Thyroid gland (tissue), 4 donors: ENCODE measurements around the gene ZDHHC22. TPM values are rescaled to one million over a fixed set of nuclear protein-coding genes. Genes with fewer than 3 reads are reported as not detected.

Experiments
- DNase-seq, 2 donors: peaks; one replicate each; pipeline ENCODE4 v3.0.0-alpha.2; 2019
- H3K27ac ChIP-seq, 3 donors: fragments of 200-600 bp; sonication (generic); 1 replicate in 2 of 3; 2 replicates in 1 of 3; pipeline ENCODE4 v1.5.1; 2016 to 2019; ENCODE audit warnings: mild to moderate bottlenecking in 1 of 3, moderate library complexity in 1 of 3
- H3K27me3 ChIP-seq: fragments of 200-600 bp; sonication (generic); one replicate; pipeline ENCODE4 v1.5.1; 2019
- H3K36me3 ChIP-seq, 2 donors: fragments of 200-600 bp; sonication (generic); one replicate each; pipeline ENCODE4 v1.5.1; 2016 to 2019
- H3K4me1 ChIP-seq, 2 donors: fragments of 200-600 bp; sonication (generic); one replicate each; pipeline ENCODE4 v1.5.1; 2017 to 2019
- H3K4me3 ChIP-seq, 3 donors: fragments of 200-600 bp; sonication (generic); replicated peaks in 1 of 3; 1 replicate in 2 of 3; 2 replicates in 1 of 3; pipeline ENCODE4 v1.5.1; 2016; ENCODE audit warnings: mild to moderate bottlenecking in 1 of 3
- H3K9me3 ChIP-seq: fragments of 200-600 bp; sonication (generic); one replicate; pipeline ENCODE4 v1.5.1; 2017
- POLR2A ChIP-seq, 2 donors: fragments of 450-650 bp; IDR thresholded peaks; one replicate each; pipeline ENCODE4 v1.6.1; 2017; ENCODE audit warnings: antibody characterized with exemption in 2 of 2, mild to moderate bottlenecking in 2 of 2, moderate library complexity in 1 of 2
- WGBS, 2 donors: methylation state at CpG; one replicate each; pipeline ENCODE4 v1.1.5; 2017; 5-methylcytosine and 5-hydroxymethylcytosine counted together
- intact Hi-C: fragments of 100-400 bp; cut with DNase I; formaldehyde crosslinking; loops from one replicate; pipeline ENCODE4 v1.15.1; 2023
- total RNA-seq, 4 donors: library from RNA; depleted of rRNA; stranded (reverse); fragments of >200 nt; gene quantifications; one replicate each; pipeline ENCODE4 v1.2.3, GENCODE V29; 2016
- TF ChIP-seq, protein P1 (sequence below), 6 experiments: fragments of 200-600 bp in 3 of 6; fragments of 450-650 bp in 3 of 6; sonication (generic) in 3 of 6; IDR thresholded peaks; one replicate each; pipeline ENCODE4 v1.5.1; 2016 to 2019; ENCODE audit warnings: antibody characterized with exemption in 6 of 6, mild to moderate bottlenecking in 2 of 6, inconsistent platforms in 1 of 6, moderate library complexity in 1 of 6

Gene ZDHHC22
- total RNA-seq, 4 donors from 2014 or later, result not detected

DNA sequence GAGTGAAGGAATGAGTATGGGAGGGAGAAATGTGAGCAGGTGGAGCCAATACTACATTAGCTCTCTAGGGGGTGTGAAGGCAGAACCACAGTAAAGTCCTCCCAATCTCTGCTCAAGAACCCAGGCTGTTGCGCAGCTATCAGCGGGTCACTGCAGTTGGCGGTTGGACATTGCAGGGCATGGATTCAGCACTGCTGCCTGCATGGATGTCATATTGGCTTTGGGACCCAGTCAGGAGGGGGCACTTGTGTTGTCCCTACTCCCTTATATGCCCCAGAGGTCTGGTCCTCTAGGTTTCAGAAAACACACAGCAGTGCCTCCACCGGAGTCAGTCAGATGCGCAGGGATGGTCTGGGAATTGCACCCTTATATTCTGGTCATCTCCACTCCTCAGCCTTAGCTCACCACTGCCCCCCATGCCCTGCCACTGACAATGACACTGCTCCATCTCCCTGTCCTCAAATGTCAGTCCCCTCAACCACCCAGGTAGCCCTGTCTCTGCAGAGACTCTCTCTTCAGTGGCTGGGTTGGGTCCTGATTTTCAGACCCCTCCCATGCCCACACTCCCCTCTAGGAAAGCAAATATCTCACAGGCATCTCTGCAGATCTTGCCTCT lies 9.6 kb downstream of the ZDHHC22 start:
- TF ChIP-seq POLR2A (IDR thresholded peaks at IDR 0.05), result no peak
- TF ChIP-seq, protein P1, sequence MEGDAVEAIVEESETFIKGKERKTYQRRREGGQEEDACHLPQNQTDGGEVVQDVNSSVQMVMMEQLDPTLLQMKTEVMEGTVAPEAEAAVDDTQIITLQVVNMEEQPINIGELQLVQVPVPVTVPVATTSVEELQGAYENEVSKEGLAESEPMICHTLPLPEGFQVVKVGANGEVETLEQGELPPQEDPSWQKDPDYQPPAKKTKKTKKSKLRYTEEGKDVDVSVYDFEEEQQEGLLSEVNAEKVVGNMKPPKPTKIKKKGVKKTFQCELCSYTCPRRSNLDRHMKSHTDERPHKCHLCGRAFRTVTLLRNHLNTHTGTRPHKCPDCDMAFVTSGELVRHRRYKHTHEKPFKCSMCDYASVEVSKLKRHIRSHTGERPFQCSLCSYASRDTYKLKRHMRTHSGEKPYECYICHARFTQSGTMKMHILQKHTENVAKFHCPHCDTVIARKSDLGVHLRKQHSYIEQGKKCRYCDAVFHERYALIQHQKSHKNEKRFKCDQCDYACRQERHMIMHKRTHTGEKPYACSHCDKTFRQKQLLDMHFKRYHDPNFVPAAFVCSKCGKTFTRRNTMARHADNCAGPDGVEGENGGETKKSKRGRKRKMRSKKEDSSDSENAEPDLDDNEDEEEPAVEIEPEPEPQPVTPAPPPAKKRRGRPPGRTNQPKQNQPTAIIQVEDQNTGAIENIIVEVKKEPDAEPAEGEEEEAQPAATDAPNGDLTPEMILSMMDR (IDR thresholded peaks at IDR 0.05), result no peak
- intact Hi-C loops, result loop anchor here (10.0 kb wide), 1 partner anchor 83 kb away; no protein-coding TSS in a partner anchor
- H3K27ac ChIP-seq, result no peak overlapping the region
- WGBS, 2 donors, result 88 to 91% methylated on average over 5 of the region's 5 CpGs
- no peak overlapping the region for H3K4me3 ChIP-seq
- DNase-seq, result no peak
- H3K9me3 ChIP-seq, result no peaks in the 10 kb centered on the region
- no peaks in the 10 kb centered on the region for H3K36me3 ChIP-seq
- H3K27me3 ChIP-seq, result no peaks in the 10 kb centered on the region
- no peaks in the 10 kb centered on the region for H3K4me1 ChIP-seq

DNA sequence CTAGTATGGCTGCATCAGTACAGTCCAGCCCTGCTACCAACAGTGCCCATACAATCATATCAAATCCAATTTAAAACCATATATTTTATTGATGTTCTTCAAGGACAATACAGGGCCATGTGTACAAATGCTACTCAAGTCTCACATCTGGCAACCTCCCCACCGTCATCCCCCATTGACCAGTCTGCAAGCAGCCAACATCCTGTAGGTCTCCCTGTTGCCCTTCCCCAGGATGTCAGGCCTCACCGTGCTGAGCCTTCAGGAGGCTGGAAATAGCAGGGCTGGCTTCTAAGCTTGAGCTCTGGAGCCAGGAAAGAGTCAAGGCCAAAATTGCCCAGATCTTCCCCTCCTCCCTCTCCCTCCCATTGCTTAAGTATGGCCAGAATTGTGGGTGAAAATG lies 10.4 kb downstream of the ZDHHC22 start:
- DNase-seq, result no peak
- H3K27me3 ChIP-seq, result no peaks in the 10 kb centered on the region
- intact Hi-C loops, result loop anchor here (10.0 kb wide), 1 partner anchor 84 kb away; no protein-coding TSS in a partner anchor
- TF ChIP-seq, protein P1 (IDR thresholded peaks at IDR 0.05), result no peak
- no peak for TF ChIP-seq POLR2A (IDR thresholded peaks at IDR 0.05)
- WGBS, 2 donors, result 73 to 75% methylated on average over 2 of the region's 2 CpGs
- no peaks in the 10 kb centered on the region for H3K4me1 ChIP-seq
- H3K9me3 ChIP-seq, result no peaks in the 10 kb centered on the region
- no peak overlapping the region for H3K4me3 ChIP-seq
- H3K27ac ChIP-seq, result no peak overlapping the region
- H3K36me3 ChIP-seq, result no peaks in the 10 kb centered on the region

DNA sequence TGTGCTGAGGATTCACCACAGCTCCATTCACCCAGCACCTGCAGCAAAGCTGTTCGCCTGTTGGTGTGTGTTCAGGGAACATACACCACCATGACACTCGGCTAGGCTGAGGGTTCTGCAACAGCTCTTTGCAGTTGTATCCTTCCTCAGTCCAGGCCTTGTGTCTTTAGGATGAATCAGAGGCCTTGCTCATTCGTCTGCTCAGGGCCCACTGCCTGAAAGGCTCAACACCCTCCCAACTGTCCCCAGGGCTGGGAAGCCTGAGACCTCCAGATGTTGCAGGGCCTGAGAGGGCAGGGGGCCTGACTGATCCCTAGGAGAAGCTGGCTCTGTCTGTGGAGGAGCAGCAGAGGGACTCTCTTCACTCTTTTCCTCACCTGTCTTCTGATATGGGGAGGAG lies 11.2 kb downstream of the ZDHHC22 start:
- no peak overlapping the region for H3K4me3 ChIP-seq
- no peaks in the 10 kb centered on the region for H3K9me3 ChIP-seq
- H3K36me3 ChIP-seq, result no peaks in the 10 kb centered on the region
- no peak for DNase-seq
- H3K27ac ChIP-seq, result no peak overlapping the region
- TF ChIP-seq, protein P1 (IDR thresholded peaks at IDR 0.05), result no peak
- no peak for TF ChIP-seq POLR2A (IDR thresholded peaks at IDR 0.05)
- 70 to 76% methylated on average over 2 to 3 of the region's 3 CpGs for WGBS, 2 donors
- intact Hi-C loops, result loop anchor here (10.0 kb wide), 1 partner anchor 84 kb away; no protein-coding TSS in a partner anchor
- peaks cover under 1 to 1% of the 10 kb centered on the region in 2 donors for H3K4me1 ChIP-seq
- H3K27me3 ChIP-seq, result no peaks in the 10 kb centered on the region

DNA sequence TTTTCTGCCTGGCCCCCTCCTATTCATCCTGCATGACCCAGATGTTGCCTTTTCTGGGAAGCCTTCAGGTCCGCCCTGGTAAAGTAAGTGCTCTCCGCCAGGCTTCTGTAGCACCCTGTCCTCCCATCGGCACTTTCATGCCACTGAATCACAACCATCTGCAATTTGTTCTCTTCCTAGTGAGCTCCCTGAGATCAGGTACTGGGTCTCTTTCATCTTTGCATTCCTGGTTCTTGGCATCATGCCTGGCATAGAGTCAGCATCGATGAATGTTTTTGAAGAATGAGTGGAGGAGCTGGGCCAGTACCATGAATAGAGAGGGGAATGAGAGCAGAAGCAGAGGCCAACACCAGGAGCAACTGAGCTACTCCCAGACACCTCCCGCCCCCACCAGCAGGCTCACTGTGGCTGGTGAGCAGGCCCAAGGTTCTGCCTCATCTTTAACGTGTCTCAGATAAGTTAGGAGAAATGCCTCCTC lies 13.1 kb downstream of the ZDHHC22 start:
- H3K4me1 ChIP-seq, result peaks cover 8 to 19% of the 10 kb centered on the region in 2 donors
- no peak overlapping the region for H3K27ac ChIP-seq
- DNase-seq, result peak; percentile 70 to 75
- no peak overlapping the region for H3K4me3 ChIP-seq
- no peaks in the 10 kb centered on the region for H3K36me3 ChIP-seq
- intact Hi-C loops, result no loop called here
- no peaks in the 10 kb centered on the region for H3K9me3 ChIP-seq
- WGBS, 2 donors, result 30 to 47% methylated on average over 5 to 6 of the region's 6 CpGs
- H3K27me3 ChIP-seq, result no peaks in the 10 kb centered on the region
- TF ChIP-seq, protein P1 (IDR thresholded peaks at IDR 0.05), result no peak
- TF ChIP-seq POLR2A (IDR thresholded peaks at IDR 0.05), result no peak

DNA sequence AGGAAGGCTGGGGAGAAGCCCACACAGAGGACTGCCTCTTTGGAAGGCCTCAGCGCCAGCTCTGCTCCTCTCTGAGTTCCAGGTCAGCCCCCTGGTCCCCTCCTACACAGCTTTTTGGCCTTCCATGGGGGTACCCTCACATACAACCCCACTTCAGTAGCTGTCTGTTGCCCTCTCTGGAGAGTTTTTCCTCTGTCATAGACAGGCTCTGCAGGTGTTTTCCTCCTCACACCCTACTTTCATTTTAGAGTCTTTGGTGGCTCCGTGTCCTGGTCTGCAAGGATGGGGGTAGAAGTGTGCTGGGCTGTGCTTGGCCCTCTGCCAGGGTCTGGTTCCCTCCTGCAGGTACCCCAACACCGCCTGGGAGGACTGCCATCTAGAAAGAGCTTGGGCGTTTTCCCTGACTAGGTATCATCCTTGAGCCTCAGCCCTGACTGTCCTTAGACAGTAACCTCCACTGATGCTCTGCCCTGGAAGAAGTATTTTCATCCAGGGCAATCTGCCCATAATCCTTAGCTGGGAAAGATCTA lies 15.1 kb downstream of the ZDHHC22 start:
- TF ChIP-seq POLR2A (IDR thresholded peaks at IDR 0.05), result no peak
- TF ChIP-seq, protein P1 (IDR thresholded peaks at IDR 0.05), result no peak
- Histone ChIP-seq H3K9me3 (no peaks in the 10 kb centered on the region), H3K27ac (no peak overlapping the region), H3K4me3 (no peak overlapping the region), H3K36me3 (no peaks in the 10 kb centered on the region), H3K27me3 (no peaks in the 10 kb centered on the region), H3K4me1 (peaks cover 27 to 38% of the 10 kb centered on the region in 2 donors)
- DNase-seq, result no peak
- intact Hi-C loops, result no loop called here
- 83 to 90% methylated on average over 4 of the region's 4 CpGs for WGBS, 2 donors
